Endothelial cell (in vitro differentiated cells): ENCODE measurements around the gene DSTYK. TPM values are rescaled to one million over a fixed set of nuclear protein-coding genes. Genes with fewer than 3 reads are reported as not detected.
"Not testable (repeated sequence)": the region's sequence is repeated elsewhere in the genome, so short reads cannot be mapped to it uniquely, and the experiment has no call there.

Experiments used
- DNase-seq: peaks from one replicate; pipeline ENCODE4 v3.0.0; 2021; ENCODE audit warnings: low spot score
- H3K27ac Mint-ChIP-seq: one replicate; pipeline ENCODE4 v1.8.0; 2021; ENCODE audit warnings: mixed read lengths, inconsistent platforms; ENCODE audit not compliant: unreplicated experiment
- H3K27me3 Mint-ChIP-seq: one replicate; pipeline ENCODE4 v1.8.0; 2021; ENCODE audit warnings: mild to moderate bottlenecking, moderate library complexity, mixed read lengths, inconsistent platforms; ENCODE audit not compliant: unreplicated experiment
- H3K36me3 Mint-ChIP-seq: one replicate; pipeline ENCODE4 v1.8.0; 2021; ENCODE audit warnings: mild to moderate bottlenecking, low read depth, mixed read lengths, inconsistent platforms; ENCODE audit not compliant: unreplicated experiment
- H3K4me1 Mint-ChIP-seq: one replicate; pipeline ENCODE4 v1.8.0; 2021; ENCODE audit warnings: mild to moderate bottlenecking, mixed read lengths, inconsistent platforms; ENCODE audit not compliant: unreplicated experiment
- H3K4me3 Mint-ChIP-seq: one replicate; pipeline ENCODE4 v1.8.0; 2021; ENCODE audit warnings: mild to moderate bottlenecking, mixed read lengths, inconsistent platforms; ENCODE audit not compliant: unreplicated experiment
- H3K9me3 Mint-ChIP-seq: one replicate; pipeline ENCODE4 v1.8.0; 2021; ENCODE audit warnings: mixed read lengths, inconsistent platforms; ENCODE audit not compliant: unreplicated experiment
- total RNA-seq: library from RNA; stranded (reverse); fragmentation: NEBNext Ultra II Directional; extraction: Animal tissue kit (Norgen Biotek cat#: 25700); gene quantifications from one replicate; pipeline ENCODE4 v1.2.1, GENCODE V29; 2021; ENCODE audit not compliant: unreplicated experiment
- TF ChIP-seq, protein P1 (sequence below): fragments of 200-600 bp; sonication (generic); IDR thresholded peaks from one replicate; pipeline ENCODE4 v1.5.0; 2021; ENCODE audit warnings: antibody characterized with exemption; ENCODE audit not compliant: unreplicated experiment

Gene DSTYK
- total RNA-seq, 1 donor from 2014 or later: 12.2 TPM

GRCh38 chr1:205168291-205168690 lies 43.2 kb downstream of the DSTYK start:
- no peak for DNase-seq
- TF ChIP-seq, protein P1, sequence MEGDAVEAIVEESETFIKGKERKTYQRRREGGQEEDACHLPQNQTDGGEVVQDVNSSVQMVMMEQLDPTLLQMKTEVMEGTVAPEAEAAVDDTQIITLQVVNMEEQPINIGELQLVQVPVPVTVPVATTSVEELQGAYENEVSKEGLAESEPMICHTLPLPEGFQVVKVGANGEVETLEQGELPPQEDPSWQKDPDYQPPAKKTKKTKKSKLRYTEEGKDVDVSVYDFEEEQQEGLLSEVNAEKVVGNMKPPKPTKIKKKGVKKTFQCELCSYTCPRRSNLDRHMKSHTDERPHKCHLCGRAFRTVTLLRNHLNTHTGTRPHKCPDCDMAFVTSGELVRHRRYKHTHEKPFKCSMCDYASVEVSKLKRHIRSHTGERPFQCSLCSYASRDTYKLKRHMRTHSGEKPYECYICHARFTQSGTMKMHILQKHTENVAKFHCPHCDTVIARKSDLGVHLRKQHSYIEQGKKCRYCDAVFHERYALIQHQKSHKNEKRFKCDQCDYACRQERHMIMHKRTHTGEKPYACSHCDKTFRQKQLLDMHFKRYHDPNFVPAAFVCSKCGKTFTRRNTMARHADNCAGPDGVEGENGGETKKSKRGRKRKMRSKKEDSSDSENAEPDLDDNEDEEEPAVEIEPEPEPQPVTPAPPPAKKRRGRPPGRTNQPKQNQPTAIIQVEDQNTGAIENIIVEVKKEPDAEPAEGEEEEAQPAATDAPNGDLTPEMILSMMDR: no peak
- Mint-ChIP-seq H3K36me3 (peaks cover 29% of the 10 kb centered on the region), H3K4me3 (no peak overlapping the region), H3K27me3 (no peaks in the 10 kb centered on the region), H3K4me1 (no peaks in the 10 kb centered on the region), H3K9me3 (no peaks in the 10 kb centered on the region), H3K27ac (no peak overlapping the region)

- H3K4me1 Mint-ChIP-seq: no peaks in the 10 kb centered on the region
These were observed 49.2 kb downstream of the DSTYK start for GRCh38 chr1:205162301-205162700.

DNA sequence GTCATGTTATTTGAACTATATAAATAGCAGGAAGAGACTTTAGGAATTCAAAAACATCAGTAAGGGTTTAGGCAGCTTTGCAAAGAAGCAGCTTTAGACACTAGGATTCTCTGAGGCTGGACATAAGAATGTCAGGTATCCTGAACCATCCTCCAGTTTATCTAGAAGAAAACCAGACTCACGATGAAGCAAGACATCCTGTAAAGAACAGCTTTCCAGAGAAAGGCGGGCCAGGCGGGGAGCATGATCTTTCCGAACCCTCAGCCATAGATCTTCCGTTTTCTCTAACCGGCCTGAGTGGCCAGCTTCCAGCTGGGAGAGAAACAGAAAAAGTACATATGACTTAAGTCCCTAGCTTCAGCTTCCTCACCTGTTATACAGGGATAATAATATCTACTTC lies 50.4 kb downstream of the DSTYK start:
- Mint-ChIP-seq H3K4me3 (no peak overlapping the region), H3K27ac (no peak overlapping the region), H3K27me3 (peaks cover 2% of the 10 kb centered on the region), H3K36me3 (peaks cover 57% of the 10 kb centered on the region), H3K4me1 (no peaks in the 10 kb centered on the region), H3K9me3 (peaks cover 9% of the 10 kb centered on the region)
- TF ChIP-seq, protein P1: no peak
- DNase-seq: no peak

More at GRCh38 chr1:205162301-205162700, 49.2 kb downstream of the DSTYK start:
- TF ChIP-seq, protein P1: no peak
- Mint-ChIP-seq H3K36me3 (peaks cover 46% of the 10 kb centered on the region), H3K27ac (no peak overlapping the region), H3K9me3 (no peaks in the 10 kb centered on the region), H3K4me3 (no peak overlapping the region), H3K27me3 (peaks cover 2% of the 10 kb centered on the region)
- DNase-seq: no peak

DNA sequence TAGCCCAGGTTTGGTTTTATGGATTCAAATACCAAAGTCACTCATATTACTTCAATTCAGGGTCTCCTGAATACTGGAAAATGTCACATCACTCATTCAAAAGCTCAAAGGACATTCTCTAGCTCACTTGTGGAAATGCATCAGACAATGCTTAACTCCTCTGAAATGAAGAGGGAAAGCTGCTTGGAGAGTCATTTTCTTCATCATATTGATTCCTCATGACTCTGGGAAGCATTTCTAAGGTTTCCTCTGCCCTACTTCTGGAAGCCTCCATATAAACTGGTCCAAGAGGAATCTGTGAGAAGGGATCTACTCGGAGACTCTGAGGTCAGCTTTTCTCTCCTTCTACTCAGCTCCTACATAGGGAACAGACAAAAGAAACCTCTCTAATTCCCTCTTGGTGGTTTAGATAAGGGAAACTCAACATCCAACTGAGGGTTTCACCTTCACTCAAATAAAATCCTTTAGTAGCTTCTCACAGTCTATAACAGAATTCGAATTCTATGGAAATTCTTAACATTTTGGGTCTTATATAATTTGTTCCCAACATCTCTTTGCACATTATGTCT lies 53.4 kb downstream of the DSTYK start:
- H3K4me1 Mint-ChIP-seq: no peaks in the 10 kb centered on the region
- H3K4me3 Mint-ChIP-seq: peak overlapping the region; percentile 75
- TF ChIP-seq, protein P1: no peak

GRCh38 chr1:205155665-205156377 lies 55.7 kb downstream of the DSTYK start:
- not testable (repeated sequence) for DNase-seq, H3K27me3 Mint-ChIP-seq, H3K4me1 Mint-ChIP-seq, H3K27ac Mint-ChIP-seq
- H3K4me3 Mint-ChIP-seq: peak overlapping the region; percentile 47
- H3K9me3 Mint-ChIP-seq: peaks cover 13% of the 10 kb centered on the region
- peaks cover 65% of the 10 kb centered on the region for H3K36me3 Mint-ChIP-seq

More for the DNA sequence above, 53.4 kb downstream of the DSTYK start:
- H3K27ac Mint-ChIP-seq: no peak overlapping the region
- DNase-seq: no peak
- peaks cover 2% of the 10 kb centered on the region for H3K27me3 Mint-ChIP-seq
- peaks cover 69% of the 10 kb centered on the region for H3K36me3 Mint-ChIP-seq
- peaks cover 13% of the 10 kb centered on the region for H3K9me3 Mint-ChIP-seq
